ENCODE measurements around the gene CCT7.

DNA sequence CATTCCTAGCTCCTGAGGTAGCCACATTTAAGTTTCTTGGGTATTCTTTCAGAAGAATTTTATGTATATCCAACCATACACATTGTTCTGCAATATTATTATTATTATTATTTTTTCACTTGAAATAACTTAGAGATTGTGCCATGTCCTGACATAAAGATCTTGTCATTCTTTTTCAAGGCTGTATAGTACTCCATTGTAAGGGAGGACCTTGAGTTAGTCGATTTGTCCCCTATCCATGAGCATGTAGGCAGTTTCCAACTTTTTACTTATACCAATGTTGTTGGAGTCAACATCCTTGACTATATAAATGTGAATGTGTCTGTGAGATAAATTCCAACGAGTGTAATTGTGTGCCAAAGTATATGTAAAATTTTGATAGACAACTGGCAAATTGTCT lies 60.1 kb downstream of the CCT7 start:
- TF ChIP-seq, protein P1, sequence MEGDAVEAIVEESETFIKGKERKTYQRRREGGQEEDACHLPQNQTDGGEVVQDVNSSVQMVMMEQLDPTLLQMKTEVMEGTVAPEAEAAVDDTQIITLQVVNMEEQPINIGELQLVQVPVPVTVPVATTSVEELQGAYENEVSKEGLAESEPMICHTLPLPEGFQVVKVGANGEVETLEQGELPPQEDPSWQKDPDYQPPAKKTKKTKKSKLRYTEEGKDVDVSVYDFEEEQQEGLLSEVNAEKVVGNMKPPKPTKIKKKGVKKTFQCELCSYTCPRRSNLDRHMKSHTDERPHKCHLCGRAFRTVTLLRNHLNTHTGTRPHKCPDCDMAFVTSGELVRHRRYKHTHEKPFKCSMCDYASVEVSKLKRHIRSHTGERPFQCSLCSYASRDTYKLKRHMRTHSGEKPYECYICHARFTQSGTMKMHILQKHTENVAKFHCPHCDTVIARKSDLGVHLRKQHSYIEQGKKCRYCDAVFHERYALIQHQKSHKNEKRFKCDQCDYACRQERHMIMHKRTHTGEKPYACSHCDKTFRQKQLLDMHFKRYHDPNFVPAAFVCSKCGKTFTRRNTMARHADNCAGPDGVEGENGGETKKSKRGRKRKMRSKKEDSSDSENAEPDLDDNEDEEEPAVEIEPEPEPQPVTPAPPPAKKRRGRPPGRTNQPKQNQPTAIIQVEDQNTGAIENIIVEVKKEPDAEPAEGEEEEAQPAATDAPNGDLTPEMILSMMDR (IDR thresholded peaks at IDR 0.05; ENCODE audit: extremely low read depth in 1 of 2, insufficient read depth in 1 of 2, low read depth in 1 of 2, low read length in 2 of 2), result no peak
- no peak for TF ChIP-seq POLR2A (IDR thresholded peaks at IDR 0.05; ENCODE audit: low read depth, low read length)

Measured in endothelial cell of umbilical vein (primary cell).